Right lobe of liver (tissue), 4 donors: ENCODE data around the gene SLC4A8.

Experiments used
- POLR2A ChIP-seq: fragments of 450-650 bp; IDR thresholded peaks from one replicate; pipeline ENCODE4 v1.6.1; 2017; ENCODE audit warnings: antibody characterized with exemption, mild to moderate bottlenecking
- TF ChIP-seq, protein P1 (sequence below), 4 donors: fragments of 200-600 bp in 3 of 4; fragments of 450-650 bp in 1 of 4; IDR thresholded peaks; one replicate each; pipeline versions ENCODE4 v1.5.1 to v1.8.0; 2016 to 2022; ENCODE audit warnings: antibody characterized with exemption in 4 of 4, mild to moderate bottlenecking in 2 of 4
- donor health status: DM: no; HTN: no; CAD: no.
- donor health status: DM: no; HTN: no; CAD: no.
- donor health status: DM: no; HTN: yes; CAD: no.

DNA sequence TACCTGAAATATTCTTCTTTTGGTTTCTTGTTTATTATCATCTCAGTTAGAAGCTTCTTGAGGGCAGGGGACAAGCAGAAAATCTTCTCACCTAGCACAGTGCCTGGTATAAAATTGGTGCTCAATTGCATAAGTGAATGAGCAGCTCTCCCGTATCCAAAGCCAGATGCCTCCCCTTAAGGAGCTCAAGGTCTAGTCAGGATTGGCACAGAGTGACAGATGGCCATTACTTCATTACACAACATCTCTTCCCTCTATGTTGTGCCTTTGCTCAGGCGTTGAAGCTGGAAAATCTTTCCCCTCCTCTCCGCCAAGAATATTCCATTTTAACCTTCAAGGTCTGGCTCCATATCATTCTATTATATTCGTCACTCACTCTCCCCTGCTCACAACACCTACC lies 3.6 kb downstream of the SLC4A8 start:
- TF ChIP-seq, protein P1, sequence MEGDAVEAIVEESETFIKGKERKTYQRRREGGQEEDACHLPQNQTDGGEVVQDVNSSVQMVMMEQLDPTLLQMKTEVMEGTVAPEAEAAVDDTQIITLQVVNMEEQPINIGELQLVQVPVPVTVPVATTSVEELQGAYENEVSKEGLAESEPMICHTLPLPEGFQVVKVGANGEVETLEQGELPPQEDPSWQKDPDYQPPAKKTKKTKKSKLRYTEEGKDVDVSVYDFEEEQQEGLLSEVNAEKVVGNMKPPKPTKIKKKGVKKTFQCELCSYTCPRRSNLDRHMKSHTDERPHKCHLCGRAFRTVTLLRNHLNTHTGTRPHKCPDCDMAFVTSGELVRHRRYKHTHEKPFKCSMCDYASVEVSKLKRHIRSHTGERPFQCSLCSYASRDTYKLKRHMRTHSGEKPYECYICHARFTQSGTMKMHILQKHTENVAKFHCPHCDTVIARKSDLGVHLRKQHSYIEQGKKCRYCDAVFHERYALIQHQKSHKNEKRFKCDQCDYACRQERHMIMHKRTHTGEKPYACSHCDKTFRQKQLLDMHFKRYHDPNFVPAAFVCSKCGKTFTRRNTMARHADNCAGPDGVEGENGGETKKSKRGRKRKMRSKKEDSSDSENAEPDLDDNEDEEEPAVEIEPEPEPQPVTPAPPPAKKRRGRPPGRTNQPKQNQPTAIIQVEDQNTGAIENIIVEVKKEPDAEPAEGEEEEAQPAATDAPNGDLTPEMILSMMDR (IDR thresholded peaks at IDR 0.05) = no peak
- TF ChIP-seq POLR2A = no peak
